ENCODE results near the gene NRSN2.

NRSN2 gene

GRCh38 chr20:396619-397431 is 49.9 kb downstream of the NRSN2 start:
- FAIRE-seq (no peak), DNase-seq (ENCODE audit: low spot score) (no peak)

GRCh38 chr20:397432-398237 is 50.7 kb downstream of the NRSN2 start:
- DNase-seq (ENCODE audit: low spot score) = no peak
- no peak for FAIRE-seq

- FAIRE-seq (no peak), DNase-seq (ENCODE audit: low spot score) (no peak)
These were observed 52.3 kb downstream of the NRSN2 start for GRCh38 chr20:399182-399707.

GRCh38 chr20:400128-400453 is 53.2 kb downstream of the NRSN2 start:
- DNase-seq (ENCODE audit: low spot score) = no peak
- no peak for FAIRE-seq

GRCh38 chr20:400454-401275 is 53.8 kb downstream of the NRSN2 start:
- FAIRE-seq = no peak
- DNase-seq (ENCODE audit: low spot score) = no peak

GRCh38 chr20:401682-402495 is 55.0 kb downstream of the NRSN2 start:
- DNase-seq (ENCODE audit: low spot score) = no peak
- no peak for FAIRE-seq

DNA sequence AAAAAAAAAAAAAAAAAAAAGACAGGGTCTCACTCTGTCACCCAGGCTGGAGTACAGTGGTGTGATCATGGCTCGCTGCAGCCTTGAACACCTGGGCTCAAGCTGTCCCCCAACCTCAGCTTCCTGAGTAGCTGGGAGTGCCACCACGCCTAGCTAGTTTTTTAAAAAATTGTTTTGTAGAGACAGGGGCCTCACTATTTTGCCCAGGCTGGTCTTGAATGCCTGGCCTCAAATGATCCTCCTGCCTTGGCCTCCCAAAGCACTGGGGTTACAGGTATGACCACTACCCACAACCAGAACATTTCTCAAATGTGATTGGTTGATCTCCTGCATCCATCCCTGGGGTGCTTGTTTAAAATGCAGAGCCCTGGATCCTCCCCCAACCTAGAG is 55.6 kb downstream of the NRSN2 start:
- no peak for FAIRE-seq
- no peak for DNase-seq (ENCODE audit: low spot score)

GRCh38 chr20:402898-403581 is 56.1 kb downstream of the NRSN2 start:
- FAIRE-seq (no peak), DNase-seq (ENCODE audit: low spot score) (no peak)

GRCh38 chr20:403582-403957 is 56.7 kb downstream of the NRSN2 start:
- FAIRE-seq (no peak), DNase-seq (ENCODE audit: low spot score) (no peak)

- DNase-seq (ENCODE audit: low spot score) (no peak), FAIRE-seq (no peak)
These were observed 57.2 kb downstream of the NRSN2 start for GRCh38 chr20:404088-404487.

Data from urothelium cell line (cell line).